Neural cell (in vitro differentiated cells): ENCODE measurements around the gene NRCAM. TPM values are rescaled to one million over a fixed set of nuclear protein-coding genes. Genes with fewer than 3 reads are reported as not detected.

Experiments
- H2AFZ ChIP-seq: fragments of 200-600, 300-800 bp; sonication (generic), shearing (Covaris generic); 2 replicates; pipeline ENCODE4 v1.6.0; 2014; ENCODE audit warnings: low read depth, mild to moderate bottlenecking, antibody characterized with exemption, low read length, moderate library complexity
- H3F3A ChIP-seq: fragments of 200-600 bp; shearing (Covaris generic); 2 replicates; pipeline ENCODE4 v1.6.1; 2016; ENCODE audit warnings: mild to moderate bottlenecking, moderate library complexity, mixed read lengths, antibody characterized with exemption, low read length; ENCODE audit not compliant: insufficient read depth, poor library complexity, severe bottlenecking
- H3K27ac ChIP-seq: fragments of 200-600, 300-800 bp; sonication (generic), shearing (Covaris generic); 2 replicates; pipeline ENCODE4 v1.5.1; 2014; ENCODE audit warnings: mild to moderate bottlenecking, low read length, moderate library complexity
- H3K27me3 ChIP-seq: fragments of 300-800, 200-600 bp; sonication (generic), shearing (Covaris generic); 2 replicates; pipeline ENCODE4 v1.6.0; 2014; ENCODE audit warnings: mild to moderate bottlenecking, low read depth, low read length, moderate library complexity; ENCODE audit not compliant: insufficient read depth
- H3K36me3 ChIP-seq: fragments of 300-800, 200-600 bp; sonication (generic), shearing (Covaris generic); 2 replicates; pipeline ENCODE4 v1.5.1; 2014; ENCODE audit warnings: mild to moderate bottlenecking, antibody characterized with exemption, low read length, moderate library complexity; ENCODE audit not compliant: insufficient read depth
- H3K4me2 ChIP-seq: fragments of 300-800, 200-600 bp; sonication (generic), shearing (Covaris generic); 2 replicates; pipeline ENCODE4 v1.6.0; 2014; ENCODE audit warnings: mild to moderate bottlenecking, low read length
- H3K4me3 ChIP-seq: fragments of 300-800, 200-600 bp; sonication (generic), shearing (Covaris generic); 2 replicates; pipeline ENCODE4 v1.5.1; 2014; ENCODE audit warnings: mild to moderate bottlenecking, low read length, moderate library complexity
- H3K79me2 ChIP-seq: fragments of 200-600 bp; shearing (Covaris generic); replicated peaks from 2 replicates; pipeline ENCODE4 v1.6.0; 2014; ENCODE audit warnings: mild to moderate bottlenecking, low read length, moderate library complexity; ENCODE audit not compliant: insufficient read depth
- H3K9ac ChIP-seq: fragments of 300-800, 200-600 bp; sonication (generic), shearing (Covaris generic); 2 replicates; pipeline ENCODE4 v1.6.1; 2016; ENCODE audit warnings: mild to moderate bottlenecking, low read length, mixed read lengths
- H3K9me2 ChIP-seq: fragments of 200-600 bp; shearing (Covaris generic); 2 replicates; pipeline ENCODE4 v1.6.1; 2016; ENCODE audit warnings: mild to moderate bottlenecking, low read length, mixed read lengths; ENCODE audit not compliant: insufficient read depth
- H3K9me3 ChIP-seq: fragments of 200-600, 300-800 bp; sonication (generic), shearing (Covaris generic); 2 replicates; pipeline ENCODE4 v1.6.1; 2016; ENCODE audit warnings: mild to moderate bottlenecking, mixed run types, low read length, moderate library complexity, mixed read lengths
- H4K20me1 ChIP-seq: fragments of 200-600 bp; shearing (Covaris generic); 2 replicates; pipeline ENCODE4 v1.6.1; 2016; ENCODE audit warnings: mild to moderate bottlenecking, mixed run types; ENCODE audit not compliant: insufficient read depth
- CTCF ChIP-seq: fragments of 450-650 bp; IDR thresholded peaks from 2 replicates; pipeline ENCODE4 v1.5.1; 2014; ENCODE audit warnings: antibody characterized with exemption, mild to moderate bottlenecking, moderate library complexity; ENCODE audit not compliant: poor library complexity, severe bottlenecking
- EP300 ChIP-seq: fragments of 450-650 bp; conservative IDR thresholded peaks from 2 replicates; pipeline ENCODE4 v1.6.1; 2014; ENCODE audit warnings: antibody characterized with exemption, mild to moderate bottlenecking, moderate library complexity; ENCODE audit not compliant: poor library complexity, severe bottlenecking
- EZH2 ChIP-seq: fragments of 200-600, 300-800 bp; shearing (Covaris generic), sonication (generic); IDR thresholded peaks from 2 replicates; pipeline ENCODE4 v1.6.1; 2014; ENCODE audit warnings: antibody characterized with exemption, low read length, borderline replicate concordance, mild to moderate bottlenecking; ENCODE audit not compliant: insufficient read depth, poor library complexity, severe bottlenecking
- MXI1 ChIP-seq: fragments of 450-650 bp; conservative IDR thresholded peaks from 2 replicates; pipeline ENCODE4 v1.6.1; 2014; ENCODE audit warnings: antibody characterized with exemption, mild to moderate bottlenecking; ENCODE audit not compliant: poor library complexity, severe bottlenecking
- POLR2AphosphoS5 ChIP-seq: IDR thresholded peaks from 2 replicates; pipeline ENCODE4 v1.6.1; 2012
- RAD21 ChIP-seq: fragments of 450-650 bp; conservative IDR thresholded peaks from 2 replicates; pipeline ENCODE4 v1.6.1; 2014; ENCODE audit warnings: antibody characterized with exemption, mild to moderate bottlenecking, moderate library complexity
- SMC3 ChIP-seq: fragments of 450-650 bp; conservative IDR thresholded peaks from 2 replicates; pipeline ENCODE4 v1.6.1; 2014; ENCODE audit warnings: antibody characterized with exemption, mild to moderate bottlenecking, moderate library complexity; ENCODE audit not compliant: poor library complexity
- TAF1 ChIP-seq: IDR thresholded peaks from 2 replicates; pipeline ENCODE4 v1.6.1; 2012; ENCODE audit warnings: low read depth
- polyA plus RNA-seq: library from polyadenylated mRNA; depleted of rRNA; stranded (reverse); fragments of >200 nt; gene quantifications from 2 replicates; pipeline ENCODE4 v1.2.3, GENCODE V29; 2014
- TF ChIP-seq, protein P1 (sequence below): IDR thresholded peaks from 2 replicates; pipeline ENCODE4 v1.6.1; 2012; ENCODE audit warnings: borderline replicate concordance

Gene NRCAM
- polyA plus RNA-seq, 1 donor from 2014 or later = 90.9 TPM

GRCh38 chr7:108324053-108325038 lies 131.9 kb downstream of the NRCAM start:
- no peak overlapping the region for H3K27ac ChIP-seq
- no peak overlapping the region for H3K4me2 ChIP-seq
- no peaks in the 10 kb centered on the region for H3K9me2 ChIP-seq
- H3K9me3 ChIP-seq = no peaks in the 10 kb centered on the region
- H2AFZ ChIP-seq = no peak overlapping the region
- no peaks in the 10 kb centered on the region for H3K27me3 ChIP-seq
- TF ChIP-seq, protein P1, sequence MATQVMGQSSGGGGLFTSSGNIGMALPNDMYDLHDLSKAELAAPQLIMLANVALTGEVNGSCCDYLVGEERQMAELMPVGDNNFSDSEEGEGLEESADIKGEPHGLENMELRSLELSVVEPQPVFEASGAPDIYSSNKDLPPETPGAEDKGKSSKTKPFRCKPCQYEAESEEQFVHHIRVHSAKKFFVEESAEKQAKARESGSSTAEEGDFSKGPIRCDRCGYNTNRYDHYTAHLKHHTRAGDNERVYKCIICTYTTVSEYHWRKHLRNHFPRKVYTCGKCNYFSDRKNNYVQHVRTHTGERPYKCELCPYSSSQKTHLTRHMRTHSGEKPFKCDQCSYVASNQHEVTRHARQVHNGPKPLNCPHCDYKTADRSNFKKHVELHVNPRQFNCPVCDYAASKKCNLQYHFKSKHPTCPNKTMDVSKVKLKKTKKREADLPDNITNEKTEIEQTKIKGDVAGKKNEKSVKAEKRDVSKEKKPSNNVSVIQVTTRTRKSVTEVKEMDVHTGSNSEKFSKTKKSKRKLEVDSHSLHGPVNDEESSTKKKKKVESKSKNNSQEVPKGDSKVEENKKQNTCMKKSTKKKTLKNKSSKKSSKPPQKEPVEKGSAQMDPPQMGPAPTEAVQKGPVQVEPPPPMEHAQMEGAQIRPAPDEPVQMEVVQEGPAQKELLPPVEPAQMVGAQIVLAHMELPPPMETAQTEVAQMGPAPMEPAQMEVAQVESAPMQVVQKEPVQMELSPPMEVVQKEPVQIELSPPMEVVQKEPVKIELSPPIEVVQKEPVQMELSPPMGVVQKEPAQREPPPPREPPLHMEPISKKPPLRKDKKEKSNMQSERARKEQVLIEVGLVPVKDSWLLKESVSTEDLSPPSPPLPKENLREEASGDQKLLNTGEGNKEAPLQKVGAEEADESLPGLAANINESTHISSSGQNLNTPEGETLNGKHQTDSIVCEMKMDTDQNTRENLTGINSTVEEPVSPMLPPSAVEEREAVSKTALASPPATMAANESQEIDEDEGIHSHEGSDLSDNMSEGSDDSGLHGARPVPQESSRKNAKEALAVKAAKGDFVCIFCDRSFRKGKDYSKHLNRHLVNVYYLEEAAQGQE = no peak
- TF ChIP-seq MXI1 = no peak
- no peak for TF ChIP-seq SMC3
- TF ChIP-seq TAF1 = no peak
- TF ChIP-seq RAD21 = no peak
- no peak for TF ChIP-seq POLR2AphosphoS5
- no peak for TF ChIP-seq EP300
- TF ChIP-seq EZH2 = no peak
- TF ChIP-seq CTCF = no peak
- no peak overlapping the region for H3K9ac ChIP-seq
- peaks cover 3% of the 10 kb centered on the region for H3K79me2 ChIP-seq
- H3K36me3 ChIP-seq = no peaks in the 10 kb centered on the region
- H3F3A ChIP-seq = no peaks in the 10 kb centered on the region
- H4K20me1 ChIP-seq = no peaks in the 10 kb centered on the region
- no peak overlapping the region for H3K4me3 ChIP-seq

- Histone ChIP-seq H3K9me2 (no peaks in the 10 kb centered on the region), H3K4me2 (no peak overlapping the region), H2AFZ (no peak overlapping the region), H3K79me2 (peaks cover 3% of the 10 kb centered on the region), H3K9ac (no peak overlapping the region), H4K20me1 (no peaks in the 10 kb centered on the region), H3K27ac (no peak overlapping the region), H3K36me3 (no peaks in the 10 kb centered on the region), H3K9me3 (no peaks in the 10 kb centered on the region), H3F3A (no peaks in the 10 kb centered on the region), H3K27me3 (no peaks in the 10 kb centered on the region), H3K4me3 (no peak overlapping the region)
- TF ChIP-seq POLR2AphosphoS5 (no peak), TAF1 (no peak), CTCF (no peak), EP300 (no peak), MXI1 (no peak), EZH2 (no peak), SMC3 (no peak), RAD21 (no peak)
- TF ChIP-seq, protein P1 = no peak
These were observed 133.1 kb downstream of the NRCAM start for GRCh38 chr7:108322925-108323832.
